Neural progenitor cell (in vitro differentiated cells): ENCODE measurements around the gene SKIL.

Experiments used
- EZH2 ChIP-seq: fragments of 200-600 bp; sonication (generic); IDR thresholded peaks from 2 replicates; pipeline ENCODE4 v1.6.1; 2017; ENCODE audit warnings: antibody characterized with exemption, mild to moderate bottlenecking, moderate library complexity
- EZH2phosphoT487 ChIP-seq: fragments of 200-600 bp; sonication (generic); IDR thresholded peaks from 2 replicates; pipeline ENCODE4 v1.6.1; 2017; ENCODE audit warnings: antibody characterized with exemption
- TF ChIP-seq, protein P1 (sequence below): fragments of 200-600 bp; sonication (generic); IDR thresholded peaks from 2 replicates; pipeline ENCODE4 v1.5.1; 2017; ENCODE audit warnings: antibody characterized with exemption, mild to moderate bottlenecking

DNA sequence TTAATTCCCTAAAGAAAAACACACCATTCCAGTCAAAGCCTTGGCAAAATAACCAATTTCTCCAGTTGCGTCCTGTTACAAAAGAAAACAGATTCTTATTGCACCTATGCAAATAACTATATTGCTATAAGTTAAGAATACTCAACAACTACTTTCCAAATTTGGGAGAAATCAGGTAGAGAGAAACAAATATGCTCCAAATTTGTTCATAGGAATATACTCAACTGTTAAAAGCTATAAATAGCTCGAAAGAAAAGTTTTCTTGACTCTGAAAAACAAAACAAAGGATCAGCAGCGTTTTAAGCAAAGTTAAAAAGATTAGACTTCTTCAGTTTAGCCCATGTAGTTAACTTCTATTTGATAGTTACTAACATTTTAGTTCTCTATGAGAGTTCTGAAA is 20.1 kb upstream of the SKIL start:
- TF ChIP-seq, protein P1, sequence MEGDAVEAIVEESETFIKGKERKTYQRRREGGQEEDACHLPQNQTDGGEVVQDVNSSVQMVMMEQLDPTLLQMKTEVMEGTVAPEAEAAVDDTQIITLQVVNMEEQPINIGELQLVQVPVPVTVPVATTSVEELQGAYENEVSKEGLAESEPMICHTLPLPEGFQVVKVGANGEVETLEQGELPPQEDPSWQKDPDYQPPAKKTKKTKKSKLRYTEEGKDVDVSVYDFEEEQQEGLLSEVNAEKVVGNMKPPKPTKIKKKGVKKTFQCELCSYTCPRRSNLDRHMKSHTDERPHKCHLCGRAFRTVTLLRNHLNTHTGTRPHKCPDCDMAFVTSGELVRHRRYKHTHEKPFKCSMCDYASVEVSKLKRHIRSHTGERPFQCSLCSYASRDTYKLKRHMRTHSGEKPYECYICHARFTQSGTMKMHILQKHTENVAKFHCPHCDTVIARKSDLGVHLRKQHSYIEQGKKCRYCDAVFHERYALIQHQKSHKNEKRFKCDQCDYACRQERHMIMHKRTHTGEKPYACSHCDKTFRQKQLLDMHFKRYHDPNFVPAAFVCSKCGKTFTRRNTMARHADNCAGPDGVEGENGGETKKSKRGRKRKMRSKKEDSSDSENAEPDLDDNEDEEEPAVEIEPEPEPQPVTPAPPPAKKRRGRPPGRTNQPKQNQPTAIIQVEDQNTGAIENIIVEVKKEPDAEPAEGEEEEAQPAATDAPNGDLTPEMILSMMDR: no peak
- TF ChIP-seq EZH2phosphoT487: no peak
- TF ChIP-seq EZH2: no peak
